CD4-positive, alpha-beta T cell (primary cell): ENCODE measurements around the gene PSENEN. TPM values are rescaled to one million over a fixed set of nuclear protein-coding genes. Genes with fewer than 3 reads are reported as not detected.

Experiments used
- ATAC-seq: fragments of 200-7000 bp; cut with Tn5 transposase; one replicate; pipeline ENCODE4 v1.10.0; 2022; ENCODE audit warnings: mild to moderate bottlenecking; ENCODE audit not compliant: poor library complexity
- CTCF ChIA-PET: fragments of 350-600 bp; sonication (Branson Sonifier 250); formaldehyde crosslinking; loops from one replicate; lab custom pipeline; 2021; ENCODE audit warnings: antibody characterized with exemption, inconsistent platforms; lab: Charles Lee
- POLR2A ChIA-PET: fragments of 350-600 bp; sonication (Branson Sonifier 250); formaldehyde crosslinking; loops from one replicate; lab custom pipeline; 2021; ENCODE audit warnings: antibody characterized with exemption, inconsistent platforms; lab: Charles Lee
- DNase-seq, 14 experiments: peaks; one replicate each; pipeline ENCODE4 v3.0.0-alpha.2; 2013 to 2020; ENCODE audit warnings: mixed read lengths in 2 of 14
- H3K27ac ChIP-seq, 2 donors: one replicate each; pipeline versions ENCODE4 v1.5.1 to v1.7.0; 2013; ENCODE audit warnings: low read length in 2 of 2, low read depth in 1 of 2, mild to moderate bottlenecking in 1 of 2
- H3K27me3 ChIP-seq, 2 experiments: 1 replicate in 1 of 2; 2 replicates in 1 of 2; pipeline versions ENCODE4 v1.6.1 to v1.7.0; 2013; ENCODE audit warnings: low read length in 2 of 2, control low read depth in 1 of 2, mild to moderate bottlenecking in 1 of 2, moderate library complexity in 1 of 2; ENCODE audit not compliant: insufficient read depth in 2 of 2, control insufficient read depth in 1 of 2
- H3K36me3 ChIP-seq: one replicate; pipeline ENCODE4 v1.6.1; 2013; ENCODE audit warnings: low read length, control low read depth; ENCODE audit not compliant: insufficient read depth
- H3K4me1 ChIP-seq: one replicate; pipeline ENCODE4 v1.6.1; 2013; ENCODE audit warnings: low read length, control low read depth; ENCODE audit not compliant: insufficient read depth
- H3K4me3 ChIP-seq: one replicate; pipeline ENCODE4 v1.5.1; 2013; ENCODE audit warnings: mild to moderate bottlenecking, low read length, moderate library complexity
- H3K9me3 ChIP-seq, 2 experiments: 1 replicate in 1 of 2; 2 replicates in 1 of 2; pipeline versions ENCODE4 v1.6.1 to v1.7.0; 2013; ENCODE audit warnings: low read length in 2 of 2, mild to moderate bottlenecking in 2 of 2, control low read depth in 1 of 2, moderate library complexity in 1 of 2; ENCODE audit not compliant: control insufficient read depth in 1 of 2, insufficient read depth in 1 of 2
- H3K27ac Mint-ChIP-seq: one replicate; pipeline ENCODE4 v1.8.0; 2020; ENCODE audit warnings: mixed read lengths
- H3K27me3 Mint-ChIP-seq: one replicate; pipeline ENCODE4 v1.8.0; 2021; ENCODE audit warnings: mixed read lengths
- H3K36me3 Mint-ChIP-seq: one replicate; pipeline ENCODE4 v1.8.0; 2021; ENCODE audit warnings: low read depth, mixed read lengths
- H3K4me1 Mint-ChIP-seq: one replicate; pipeline ENCODE4 v1.8.0; 2021; ENCODE audit warnings: low read depth, mixed read lengths
- H3K4me3 Mint-ChIP-seq: one replicate; pipeline ENCODE4 v1.8.0; 2020; ENCODE audit warnings: mild to moderate bottlenecking, mixed read lengths
- H3K9me3 Mint-ChIP-seq: one replicate; pipeline ENCODE4 v1.8.0; 2020; ENCODE audit warnings: mixed read lengths
- intact Hi-C, 2 experiments: fragments of 100-400 bp; cut with DNase I in 1 of 2; cut with micrococcal nuclease in 1 of 2; formaldehyde crosslinking; loops; one replicate each; pipeline versions ENCODE4 v1.15.1 to v1.9.0; 2023 to 2025; cut with DNase I, micrococcal nuclease
- total RNA-seq, 174 experiments: library from RNA in 2 of 174; stranded (reverse) in 2 of 174; gene quantifications; one replicate each; pipeline ENCODE4 v1.2.3 and lab custom pipeline; 2021 to 2026
- TF ChIP-seq, protein P1 (sequence below): fragments of 200-600 bp; IDR thresholded peaks from one replicate; pipeline ENCODE4 v1.8.0; 2022; ENCODE audit warnings: antibody characterized with exemption, mild to moderate bottlenecking

Gene PSENEN
- total RNA-seq, 2 experiments from 2014 or later = 7.3 to 9.4 TPM

DNA sequence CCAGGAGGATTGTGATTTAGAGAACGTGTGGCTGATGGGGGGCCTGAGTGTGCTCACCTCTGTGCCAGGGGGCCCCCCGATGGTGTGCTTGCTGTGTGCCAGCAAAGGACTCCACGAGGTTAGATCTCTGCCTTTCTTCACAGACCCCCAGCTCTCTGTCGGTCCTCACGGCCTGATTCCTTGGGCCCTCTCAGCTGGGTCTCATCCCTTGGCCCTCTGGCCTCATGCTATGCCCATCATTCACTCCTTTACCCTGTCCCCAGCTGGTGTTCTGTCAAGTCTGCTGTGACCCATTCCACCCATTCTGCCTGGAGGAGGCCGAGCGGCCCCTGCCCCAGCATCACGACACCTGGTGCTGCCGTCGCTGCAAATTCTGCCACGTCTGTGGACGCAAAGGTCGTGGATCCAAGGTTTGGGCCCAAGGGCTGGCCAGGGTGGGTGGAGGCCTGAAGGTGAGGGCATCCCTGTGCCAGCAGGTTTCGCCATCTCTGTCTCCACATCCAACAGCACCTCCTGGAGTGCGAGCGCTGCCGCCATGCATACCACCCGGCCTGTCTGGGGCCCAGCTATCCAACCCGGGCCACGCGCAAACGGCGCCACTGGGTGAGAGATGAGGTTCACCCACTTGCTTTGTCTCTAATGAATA is 20.1 kb upstream of the PSENEN start:
- ChIA-PET CTCF (no interaction called here), POLR2A (no interaction called here)
- Histone ChIP-seq H3K9me3 (no peaks in the 10 kb centered on the region), H3K36me3 (peaks cover 96% of the 10 kb centered on the region), H3K27ac (no peak overlapping the region), H3K4me3 (no peak overlapping the region), H3K4me1 (no peaks in the 10 kb centered on the region), H3K27me3 (no peaks in the 10 kb centered on the region)
- no peaks in the 10 kb centered on the region for H3K9me3 Mint-ChIP-seq
- ATAC-seq = no peak
- TF ChIP-seq, protein P1, sequence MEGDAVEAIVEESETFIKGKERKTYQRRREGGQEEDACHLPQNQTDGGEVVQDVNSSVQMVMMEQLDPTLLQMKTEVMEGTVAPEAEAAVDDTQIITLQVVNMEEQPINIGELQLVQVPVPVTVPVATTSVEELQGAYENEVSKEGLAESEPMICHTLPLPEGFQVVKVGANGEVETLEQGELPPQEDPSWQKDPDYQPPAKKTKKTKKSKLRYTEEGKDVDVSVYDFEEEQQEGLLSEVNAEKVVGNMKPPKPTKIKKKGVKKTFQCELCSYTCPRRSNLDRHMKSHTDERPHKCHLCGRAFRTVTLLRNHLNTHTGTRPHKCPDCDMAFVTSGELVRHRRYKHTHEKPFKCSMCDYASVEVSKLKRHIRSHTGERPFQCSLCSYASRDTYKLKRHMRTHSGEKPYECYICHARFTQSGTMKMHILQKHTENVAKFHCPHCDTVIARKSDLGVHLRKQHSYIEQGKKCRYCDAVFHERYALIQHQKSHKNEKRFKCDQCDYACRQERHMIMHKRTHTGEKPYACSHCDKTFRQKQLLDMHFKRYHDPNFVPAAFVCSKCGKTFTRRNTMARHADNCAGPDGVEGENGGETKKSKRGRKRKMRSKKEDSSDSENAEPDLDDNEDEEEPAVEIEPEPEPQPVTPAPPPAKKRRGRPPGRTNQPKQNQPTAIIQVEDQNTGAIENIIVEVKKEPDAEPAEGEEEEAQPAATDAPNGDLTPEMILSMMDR = no peak
- H3K4me1 Mint-ChIP-seq = peaks cover 6% of the 10 kb centered on the region
- peaks cover 95% of the 10 kb centered on the region for H3K36me3 Mint-ChIP-seq
- intact Hi-C loops = no loop called here
- H3K4me3 Mint-ChIP-seq = no peak overlapping the region
- DNase-seq = no peak
- H3K27me3 Mint-ChIP-seq = no peaks in the 10 kb centered on the region
- H3K27ac Mint-ChIP-seq = no peak overlapping the region

DNA sequence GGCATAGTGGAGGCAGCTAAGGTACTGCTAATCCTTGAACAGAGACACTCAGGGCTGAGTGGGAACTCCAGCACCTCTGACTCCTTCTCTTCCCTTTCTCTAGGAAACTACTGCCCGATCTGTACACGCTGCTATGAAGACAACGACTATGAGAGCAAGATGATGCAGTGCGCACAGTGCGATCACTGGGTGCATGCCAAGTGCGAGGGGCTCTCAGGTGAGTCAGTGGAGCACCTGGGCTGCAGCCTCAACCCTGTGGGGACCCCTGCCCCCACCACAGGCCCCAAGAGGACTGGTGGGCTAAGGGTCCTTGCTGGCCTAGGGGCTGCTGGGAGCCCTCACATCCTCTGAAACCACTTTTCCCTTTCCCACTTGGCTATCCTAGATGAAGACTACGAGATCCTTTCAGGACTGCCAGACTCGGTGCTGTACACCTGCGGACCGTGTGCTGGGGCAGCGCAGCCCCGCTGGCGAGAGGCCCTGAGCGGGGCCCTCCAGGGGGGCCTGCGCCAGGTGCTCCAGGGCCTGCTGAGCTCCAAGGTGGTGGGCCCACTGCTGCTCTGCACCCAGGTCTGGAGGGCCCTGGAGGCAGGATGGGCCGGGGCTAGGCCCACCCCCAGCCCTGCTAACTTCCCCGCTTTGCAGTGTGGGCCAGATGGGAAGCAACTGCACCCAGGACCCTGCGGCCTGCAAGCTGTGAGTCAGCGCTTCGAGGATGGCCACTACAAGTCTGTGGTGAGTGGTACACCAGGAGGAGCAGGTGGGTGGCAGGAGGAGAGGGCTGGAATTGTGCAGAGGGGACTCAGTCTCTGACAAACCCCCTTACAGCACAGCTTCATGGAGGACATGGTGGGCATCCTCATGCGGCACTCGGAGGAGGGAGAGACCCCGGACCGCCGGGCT is 18.1 kb upstream of the PSENEN start:
- Mint-ChIP-seq H3K27me3 (no peaks in the 10 kb centered on the region), H3K27ac (no peak overlapping the region), H3K4me3 (no peak overlapping the region), H3K4me1 (no peaks in the 10 kb centered on the region), H3K9me3 (no peaks in the 10 kb centered on the region), H3K36me3 (peaks cover 92% of the 10 kb centered on the region)
- ChIA-PET CTCF (no interaction called here), POLR2A (interaction anchor here (0.6 to 1.2 kb wide), 2 partner anchors 9 to 13 kb away, joined by 3 to 5 read pairs; no protein-coding TSS in a partner anchor)
- Histone ChIP-seq H3K9me3 (no peaks in the 10 kb centered on the region), H3K4me1 (no peaks in the 10 kb centered on the region), H3K27ac (no peak overlapping the region), H3K36me3 (peaks cover 100% of the 10 kb centered on the region), H3K4me3 (no peak overlapping the region), H3K27me3 (no peaks in the 10 kb centered on the region)
- no peak for DNase-seq
- no peak for ATAC-seq
- TF ChIP-seq, protein P1 = no peak
- intact Hi-C loops = no loop called here

DNA sequence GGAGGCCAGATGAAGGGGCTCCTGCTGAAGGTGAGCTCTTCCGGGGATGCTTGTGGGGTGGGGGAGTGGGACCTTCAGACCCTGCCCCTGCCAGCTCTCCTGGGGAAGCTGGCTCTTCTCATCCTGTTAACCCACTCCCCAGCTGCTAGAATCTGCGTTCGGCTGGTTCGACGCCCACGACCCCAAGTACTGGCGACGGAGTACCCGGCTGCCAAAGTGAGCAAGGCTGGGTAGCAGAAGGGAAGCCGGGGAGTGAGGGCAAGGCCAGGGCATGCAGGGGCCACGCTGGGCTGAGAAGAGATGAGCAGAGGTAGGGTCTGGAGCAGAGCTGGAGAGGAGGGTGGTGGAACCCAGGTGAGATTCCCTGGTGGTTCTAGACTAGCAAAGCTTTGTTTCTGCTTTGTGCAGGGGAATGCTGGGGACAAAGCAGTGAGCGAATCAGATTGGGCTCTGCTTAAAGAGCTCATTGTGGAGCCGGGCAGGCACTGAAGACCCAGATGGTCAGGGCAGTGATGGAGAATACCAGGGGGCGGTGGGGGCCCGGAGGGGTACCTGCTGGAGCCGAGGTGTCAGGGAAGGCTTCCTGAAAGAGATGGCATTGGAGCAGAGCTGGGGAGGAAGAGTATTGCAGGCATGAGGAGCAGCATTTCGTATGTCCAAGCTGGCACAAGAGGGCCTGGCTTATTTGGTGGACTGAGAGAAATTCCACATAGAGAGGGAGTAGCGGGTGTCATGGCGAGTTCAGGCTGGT is 17.3 kb upstream of the PSENEN start:
- DNase-seq (no peak), ATAC-seq (no peak)
- intact Hi-C loops = no loop called here
- H3K27ac Mint-ChIP-seq = no peak overlapping the region
- no peak overlapping the region for H3K27ac ChIP-seq
- H3K4me1 Mint-ChIP-seq = no peaks in the 10 kb centered on the region
- H3K36me3 Mint-ChIP-seq = peaks cover 84% of the 10 kb centered on the region
- H3K4me1 ChIP-seq = no peaks in the 10 kb centered on the region
- H3K4me3 ChIP-seq = no peak overlapping the region
- no peaks in the 10 kb centered on the region for H3K9me3 ChIP-seq
- ChIA-PET CTCF (no interaction called here), POLR2A (interaction anchor here (0.6 to 1.3 kb wide), 3 partner anchors 10 to 12 kb away, joined by 3 to 5 read pairs (median 4); no protein-coding TSS in a partner anchor)
- H3K27me3 ChIP-seq = no peaks in the 10 kb centered on the region
- no peaks in the 10 kb centered on the region for H3K9me3 Mint-ChIP-seq
- TF ChIP-seq, protein P1 = no peak
- H3K27me3 Mint-ChIP-seq = no peaks in the 10 kb centered on the region
- no peak overlapping the region for H3K4me3 Mint-ChIP-seq
- H3K36me3 ChIP-seq = peaks cover 99% of the 10 kb centered on the region
